ENCODE results near the gene NUDT16L1.

Gene NUDT16L1

DNA sequence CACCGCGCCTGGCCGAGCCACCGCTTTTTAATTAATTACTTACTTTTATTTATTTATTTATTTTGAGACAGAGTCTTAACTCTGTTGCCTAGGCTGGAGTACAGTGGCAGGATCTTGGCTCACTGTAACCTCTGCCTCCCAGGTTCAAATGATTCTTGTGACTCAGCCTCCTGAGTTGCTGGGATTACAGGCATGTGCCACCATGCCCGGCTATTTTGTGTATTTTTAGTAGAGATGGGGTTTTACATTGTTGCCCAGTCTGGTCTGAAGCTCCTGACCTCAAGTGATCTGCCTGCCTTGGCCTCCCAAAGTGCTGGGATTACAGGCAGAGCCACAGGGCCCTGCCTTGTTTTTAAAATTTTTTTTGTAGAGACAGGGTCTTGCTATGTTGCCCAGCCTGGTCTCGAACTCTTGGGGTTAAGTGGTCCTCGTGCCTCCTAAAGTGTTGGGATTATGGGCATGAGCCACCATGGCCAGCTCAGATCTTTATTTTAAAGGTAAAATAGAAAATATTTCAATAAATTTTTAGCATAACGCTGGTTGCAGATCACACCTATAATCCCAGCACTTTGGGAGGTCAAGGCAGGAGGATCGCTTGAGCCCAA is 18.3 kb upstream of the NUDT16L1 start:
- no peaks in the 10 kb centered on the region for H3K27me3 Mint-ChIP-seq
- no peak for DNase-seq (ENCODE audit: low spot score in 2 of 2)
- no peak for ATAC-seq (ENCODE audit: low read depth)
- H3K4me3 Mint-ChIP-seq: no peak overlapping the region
- no peak overlapping the region for H3K27ac Mint-ChIP-seq
- H3K9me3 Mint-ChIP-seq: no peaks in the 10 kb centered on the region
- peaks cover 4% of the 10 kb centered on the region for H3K36me3 Mint-ChIP-seq
- H3K4me1 Mint-ChIP-seq: peaks cover 5% of the 10 kb centered on the region

DNA sequence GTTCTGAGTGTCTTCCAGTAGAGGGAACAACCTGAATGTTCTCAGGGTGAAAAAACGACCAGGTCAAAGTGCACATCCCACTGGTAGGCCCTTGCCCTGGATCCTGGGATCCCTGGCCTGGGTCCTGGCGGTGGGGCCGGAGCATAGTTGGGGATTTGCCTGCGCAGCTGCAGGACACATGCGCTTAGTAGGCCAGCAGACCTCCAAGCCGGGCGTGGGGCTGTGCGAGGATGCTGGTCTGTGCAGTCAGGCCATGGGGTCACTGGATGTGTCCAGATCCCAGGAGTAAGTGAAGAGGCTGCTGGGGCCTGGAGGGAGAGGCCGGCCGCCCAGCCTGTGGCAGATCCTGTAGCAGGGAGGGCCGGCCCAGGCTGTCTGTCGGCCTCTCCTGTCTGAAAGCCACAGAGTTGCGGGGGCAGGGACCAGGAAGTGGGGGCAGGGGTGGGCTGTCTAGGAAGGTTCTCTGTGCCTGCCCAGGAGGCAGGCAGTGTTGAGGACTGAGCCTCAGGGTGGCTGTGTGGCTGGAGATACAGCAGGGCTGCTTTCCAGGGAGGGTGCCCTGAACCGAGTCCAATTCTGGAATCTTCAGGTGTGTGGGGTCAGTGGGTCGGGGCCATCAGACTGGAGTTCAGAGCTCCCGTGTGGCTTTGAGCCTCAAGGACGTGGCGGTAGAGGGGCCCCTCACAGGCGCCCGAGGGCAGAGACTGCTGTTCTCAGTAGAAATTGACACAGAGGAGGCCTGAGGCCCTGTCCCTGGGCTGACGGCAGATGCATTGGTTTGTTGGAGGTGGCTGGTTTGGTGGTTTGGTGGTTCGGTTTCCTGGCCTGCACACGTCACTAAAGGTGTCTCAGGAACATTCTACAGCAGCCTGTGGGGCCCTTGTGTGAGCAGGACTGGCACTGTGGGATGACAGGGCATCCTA is 17.2 kb upstream of the NUDT16L1 start:
- H3K27ac Mint-ChIP-seq: no peak overlapping the region
- no peaks in the 10 kb centered on the region for H3K27me3 Mint-ChIP-seq
- peaks cover 6% of the 10 kb centered on the region for H3K36me3 Mint-ChIP-seq
- H3K9me3 Mint-ChIP-seq: no peaks in the 10 kb centered on the region
- DNase-seq (ENCODE audit: low spot score in 2 of 2) (no peak), ATAC-seq (ENCODE audit: low read depth) (no peak)
- no peak overlapping the region for H3K4me3 Mint-ChIP-seq
- H3K4me1 Mint-ChIP-seq: peaks cover 5% of the 10 kb centered on the region

DNA sequence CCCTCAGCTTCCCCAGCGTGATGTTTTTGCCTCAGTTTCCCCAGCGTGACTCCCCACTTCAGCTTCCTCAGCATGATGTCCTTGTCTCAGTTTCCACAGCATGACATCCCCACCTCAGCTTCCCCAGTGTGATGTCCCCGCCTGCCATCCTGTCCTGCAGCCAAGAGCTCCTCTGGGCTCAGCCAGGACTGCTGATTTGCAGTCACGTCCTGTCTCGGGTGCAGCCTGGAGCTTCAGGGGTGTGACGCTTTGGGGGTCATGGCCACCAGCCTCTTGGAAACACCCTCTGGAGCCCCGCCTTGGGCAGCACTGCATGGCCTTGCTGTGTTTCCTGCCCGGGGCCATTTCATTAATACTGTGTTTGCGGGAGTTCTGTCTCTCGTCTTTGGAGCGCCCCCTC is 16.5 kb upstream of the NUDT16L1 start:
- Mint-ChIP-seq H3K36me3 (peaks cover 6% of the 10 kb centered on the region), H3K27me3 (no peaks in the 10 kb centered on the region), H3K9me3 (no peaks in the 10 kb centered on the region), H3K27ac (no peak overlapping the region), H3K4me3 (no peak overlapping the region), H3K4me1 (peaks cover 5% of the 10 kb centered on the region)
- ATAC-seq (ENCODE audit: low read depth) (no peak), DNase-seq (ENCODE audit: low spot score in 2 of 2) (no peak)

DNA sequence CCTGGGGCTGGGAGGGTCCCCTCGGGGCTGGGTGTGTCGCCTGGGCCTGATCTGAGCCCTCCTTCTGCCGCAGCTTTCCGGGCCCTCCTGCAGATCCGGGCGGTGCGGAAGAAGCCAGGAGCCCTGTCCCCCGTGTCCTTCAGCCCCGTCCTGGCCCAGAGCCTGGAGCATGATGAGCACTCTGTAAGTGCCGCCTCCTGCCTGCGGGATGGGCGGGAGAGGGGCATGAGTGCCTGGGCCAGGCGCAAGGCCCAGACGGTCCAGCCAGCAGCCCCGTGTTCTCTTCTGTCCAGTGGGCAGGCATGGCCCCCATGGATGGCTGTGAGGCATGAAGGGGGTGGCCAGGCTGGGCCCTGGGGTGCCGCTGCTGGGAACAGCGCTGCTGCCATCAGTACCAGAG is 16.0 kb upstream of the NUDT16L1 start:
- H3K9me3 Mint-ChIP-seq: no peaks in the 10 kb centered on the region
- DNase-seq (ENCODE audit: low spot score in 2 of 2) (no peak), ATAC-seq (ENCODE audit: low read depth) (no peak)
- no peaks in the 10 kb centered on the region for H3K27me3 Mint-ChIP-seq
- H3K36me3 Mint-ChIP-seq: peaks cover 6% of the 10 kb centered on the region
- H3K4me3 Mint-ChIP-seq: no peak overlapping the region
- no peak overlapping the region for H3K27ac Mint-ChIP-seq
- H3K4me1 Mint-ChIP-seq: peaks cover 5% of the 10 kb centered on the region

DNA sequence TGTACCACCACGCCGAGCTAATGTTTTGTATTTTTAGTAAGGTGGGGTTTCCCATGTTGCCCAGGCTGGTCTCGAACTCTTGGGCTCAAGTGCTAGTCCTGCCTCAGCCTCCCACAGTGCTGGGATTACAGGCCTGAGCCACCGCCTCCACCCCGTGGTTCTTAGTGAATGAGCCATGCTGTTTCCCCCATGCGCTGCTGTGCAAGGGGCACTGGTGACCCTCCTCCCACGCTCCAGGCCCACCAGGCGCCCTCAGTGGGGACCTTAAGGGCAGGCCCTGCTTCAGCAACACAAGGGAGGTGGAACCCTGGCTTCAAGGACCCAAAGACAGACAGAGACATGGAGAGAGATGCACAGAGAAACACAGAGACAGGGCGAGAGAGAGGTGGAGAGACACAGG is 15.4 kb upstream of the NUDT16L1 start:
- Mint-ChIP-seq H3K4me3 (no peak overlapping the region), H3K4me1 (peaks cover 5% of the 10 kb centered on the region), H3K27me3 (no peaks in the 10 kb centered on the region), H3K27ac (no peak overlapping the region), H3K9me3 (no peaks in the 10 kb centered on the region), H3K36me3 (peaks cover 7% of the 10 kb centered on the region)
- ATAC-seq (ENCODE audit: low read depth) (no peak), DNase-seq (ENCODE audit: low spot score in 2 of 2) (no peak)

DNA sequence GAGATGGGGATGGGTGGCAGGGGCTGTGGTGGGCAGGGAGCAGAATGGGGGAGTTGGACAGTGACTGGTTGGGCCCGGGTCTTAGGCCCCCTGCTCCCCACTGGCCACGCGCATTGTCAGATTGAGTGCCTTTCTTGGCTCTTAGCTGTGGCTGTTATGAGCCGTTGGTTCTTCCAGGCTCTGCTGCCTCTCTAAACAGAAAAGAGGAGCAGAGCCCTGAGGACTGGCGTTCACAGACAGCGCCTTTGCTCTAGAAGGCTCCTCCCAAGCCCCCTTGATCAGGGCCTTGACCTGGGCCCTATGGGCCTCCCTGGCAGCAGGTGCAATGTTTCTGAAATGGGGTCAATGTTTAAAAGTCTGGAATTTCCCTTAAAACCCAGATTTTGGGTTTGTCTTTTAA is 14.8 kb upstream of the NUDT16L1 start:
- no peaks in the 10 kb centered on the region for H3K9me3 Mint-ChIP-seq
- H3K27me3 Mint-ChIP-seq: no peaks in the 10 kb centered on the region
- DNase-seq (ENCODE audit: low spot score in 2 of 2) (no peak), ATAC-seq (ENCODE audit: low read depth) (no peak)
- H3K4me1 Mint-ChIP-seq: peaks cover 5% of the 10 kb centered on the region
- H3K27ac Mint-ChIP-seq: no peak overlapping the region
- no peak overlapping the region for H3K4me3 Mint-ChIP-seq
- H3K36me3 Mint-ChIP-seq: peaks cover 8% of the 10 kb centered on the region

DNA sequence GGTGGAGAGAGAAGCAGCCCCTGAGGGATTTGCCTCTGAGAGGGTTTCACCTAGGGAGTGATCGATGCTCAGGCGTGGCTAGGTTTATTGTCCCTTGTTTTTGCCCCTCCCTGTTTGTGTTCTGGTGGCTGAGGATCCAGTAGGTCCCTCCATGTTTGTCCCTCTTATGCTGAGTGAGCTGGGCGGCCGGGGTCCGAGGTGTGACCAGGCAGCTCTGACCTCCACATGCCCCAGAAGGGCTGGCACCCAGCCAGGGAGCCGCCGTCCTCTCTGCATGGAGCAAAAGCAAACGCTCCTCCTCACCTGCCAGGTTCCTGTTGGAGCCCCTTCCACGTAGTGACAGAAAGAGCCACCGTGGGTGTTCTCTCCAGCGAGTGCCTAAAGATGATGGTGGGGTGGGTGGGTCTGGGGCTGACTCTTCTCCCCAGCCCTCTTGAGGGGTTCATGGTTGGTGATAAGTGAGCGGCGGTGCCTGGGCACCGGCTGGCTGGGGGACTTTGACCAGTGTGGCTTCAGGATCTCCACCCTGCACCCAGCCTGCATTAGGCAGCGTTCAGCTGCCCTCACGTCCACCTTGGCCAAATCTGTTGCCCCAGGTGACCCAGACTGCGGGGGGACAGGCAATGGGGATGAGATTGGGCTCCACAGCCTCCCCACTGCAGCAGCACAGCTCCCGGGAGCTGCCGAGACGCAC is 14.1 kb upstream of the NUDT16L1 start:
- H3K4me1 Mint-ChIP-seq: peaks cover 5% of the 10 kb centered on the region
- no peak for ATAC-seq (ENCODE audit: low read depth)
- H3K9me3 Mint-ChIP-seq: no peaks in the 10 kb centered on the region
- no peaks in the 10 kb centered on the region for H3K27me3 Mint-ChIP-seq
- peaks cover 8% of the 10 kb centered on the region for H3K36me3 Mint-ChIP-seq
- no peak for DNase-seq (ENCODE audit: low spot score in 2 of 2)
- H3K4me3 Mint-ChIP-seq: no peak overlapping the region
- no peak overlapping the region for H3K27ac Mint-ChIP-seq

DNA sequence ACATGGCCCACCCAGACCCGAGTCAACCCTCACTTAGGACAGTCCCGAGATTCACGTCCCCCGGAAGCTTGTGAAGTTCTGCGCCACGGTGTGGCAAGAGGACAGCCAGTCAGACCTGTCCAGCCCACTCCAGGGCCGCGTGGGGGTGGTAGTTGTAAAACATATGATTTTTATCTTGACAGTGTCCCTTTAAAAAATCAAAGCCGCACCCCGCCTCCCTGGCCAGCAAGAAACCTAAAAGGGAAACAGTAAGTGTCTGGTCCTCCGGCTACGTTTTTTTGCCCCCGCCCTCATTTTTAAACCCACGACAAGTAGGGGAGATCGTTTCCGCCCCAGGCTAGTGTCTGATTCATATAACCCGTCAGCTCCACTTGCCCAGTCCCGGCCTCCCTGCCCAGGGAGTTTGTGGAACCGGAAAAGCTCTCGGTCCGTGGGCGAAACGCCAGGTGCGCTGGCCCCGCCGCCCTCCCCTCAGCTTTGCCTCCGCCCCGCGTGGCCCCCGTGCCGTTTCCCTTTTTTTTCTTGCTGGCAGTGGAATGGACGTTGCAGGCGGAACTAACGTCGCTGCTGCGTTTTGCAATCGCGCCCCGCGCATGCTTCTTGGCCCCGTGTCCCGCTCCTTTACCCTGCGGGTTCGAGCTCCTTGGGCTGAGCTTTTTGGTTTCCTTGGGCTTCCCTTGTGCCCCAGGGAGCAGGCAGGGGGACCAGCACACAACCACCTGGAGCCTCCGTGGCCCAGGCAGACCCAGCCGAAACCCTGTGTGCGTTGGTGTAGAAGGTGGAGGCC is 13.3 kb upstream of the NUDT16L1 start:
- Mint-ChIP-seq H3K4me3 (peak overlapping the region; percentile 61), H3K27ac (no peak overlapping the region), H3K36me3 (peaks cover 8% of the 10 kb centered on the region)

DNA sequence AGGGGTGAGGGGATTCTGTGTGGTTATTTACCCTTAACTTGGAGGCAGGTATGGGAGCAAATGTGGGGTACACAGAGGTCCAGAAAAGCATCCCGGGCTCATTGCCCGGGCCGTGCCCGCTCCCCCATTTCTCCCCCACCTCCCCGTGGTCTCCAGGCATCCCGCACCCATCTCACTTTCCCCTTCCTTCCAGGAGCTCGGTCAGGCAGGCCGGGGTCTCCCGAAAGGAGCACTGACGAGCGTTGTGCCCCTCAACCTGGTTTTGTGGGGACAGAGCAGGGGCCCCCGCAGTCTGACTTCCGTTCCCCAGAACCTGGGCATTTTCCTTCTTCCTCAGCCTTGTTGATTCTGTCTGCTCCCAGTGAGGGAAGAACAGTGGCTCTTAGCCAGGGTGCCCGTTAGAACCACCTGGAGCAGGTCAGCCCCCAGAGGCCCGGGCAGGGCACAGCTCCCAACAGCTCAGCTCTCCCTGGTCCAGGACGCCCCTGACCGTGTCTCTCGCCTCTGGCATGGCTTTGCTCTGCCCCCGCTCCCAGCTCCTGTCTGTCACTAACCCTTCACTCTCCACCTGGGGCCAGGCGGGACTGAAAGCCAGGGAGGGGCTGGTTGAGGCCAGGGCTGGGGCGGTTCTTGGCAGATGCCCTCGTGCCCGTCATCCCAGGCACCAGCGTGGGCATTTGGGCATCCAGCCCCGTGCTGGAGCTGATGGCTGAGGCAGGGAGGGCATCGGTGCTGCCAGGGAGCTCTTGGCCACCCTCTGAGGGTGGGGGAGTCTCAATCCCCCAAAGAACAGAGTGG is 12.5 kb upstream of the NUDT16L1 start:
- ATAC-seq (ENCODE audit: low read depth): no peak
- Mint-ChIP-seq H3K27me3 (no peaks in the 10 kb centered on the region), H3K9me3 (no peaks in the 10 kb centered on the region), H3K36me3 (peaks cover 8% of the 10 kb centered on the region), H3K27ac (no peak overlapping the region), H3K4me1 (peaks cover 5% of the 10 kb centered on the region), H3K4me3 (no peak overlapping the region)
- no peak for DNase-seq (ENCODE audit: low spot score in 2 of 2)

More for the DNA sequence above, 13.3 kb upstream of the NUDT16L1 start:
- Mint-ChIP-seq H3K4me1 (peaks cover 5% of the 10 kb centered on the region), H3K27me3 (no peaks in the 10 kb centered on the region), H3K9me3 (no peaks in the 10 kb centered on the region)
- peak; percentile 51 for ATAC-seq (ENCODE audit: low read depth)
- no peak for DNase-seq (ENCODE audit: low spot score in 2 of 2)

DNA sequence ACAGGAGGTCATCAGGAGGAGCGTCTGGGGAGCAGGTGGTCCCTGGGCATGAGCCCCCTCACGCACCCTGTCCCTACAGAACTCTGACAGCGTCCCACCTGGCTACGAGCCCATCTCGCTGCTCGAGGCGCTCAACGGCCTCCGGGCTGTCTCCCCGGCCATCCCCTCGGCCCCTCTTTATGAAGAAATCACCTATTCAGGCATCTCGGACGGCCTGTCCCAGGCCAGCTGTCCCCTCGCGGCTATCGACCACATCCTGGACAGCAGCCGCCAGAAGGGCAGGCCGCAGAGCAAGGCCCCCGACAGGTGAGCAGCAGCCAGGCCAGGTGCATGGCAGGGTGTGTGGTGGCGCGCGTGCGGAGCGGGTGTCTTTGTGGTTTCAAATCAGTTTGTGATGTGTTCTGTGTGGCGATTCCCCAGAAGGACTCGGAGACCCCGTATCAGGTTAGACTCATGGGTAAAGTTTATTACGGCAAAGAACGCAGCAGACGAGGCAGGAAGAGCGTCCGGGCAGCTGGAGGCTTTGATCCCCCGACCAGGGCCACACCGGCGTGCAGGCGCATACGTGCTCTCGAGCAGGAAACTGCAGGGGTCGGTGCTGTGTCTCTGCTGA is 11.8 kb upstream of the NUDT16L1 start:
- H3K4me1 Mint-ChIP-seq: peaks cover 3% of the 10 kb centered on the region
- H3K27ac Mint-ChIP-seq: no peak overlapping the region
- H3K4me3 Mint-ChIP-seq: no peak overlapping the region
- peaks cover 8% of the 10 kb centered on the region for H3K36me3 Mint-ChIP-seq
- DNase-seq (ENCODE audit: low spot score in 2 of 2): no peak
- H3K27me3 Mint-ChIP-seq: no peaks in the 10 kb centered on the region
- no peak for ATAC-seq (ENCODE audit: low read depth)
- no peaks in the 10 kb centered on the region for H3K9me3 Mint-ChIP-seq

DNA sequence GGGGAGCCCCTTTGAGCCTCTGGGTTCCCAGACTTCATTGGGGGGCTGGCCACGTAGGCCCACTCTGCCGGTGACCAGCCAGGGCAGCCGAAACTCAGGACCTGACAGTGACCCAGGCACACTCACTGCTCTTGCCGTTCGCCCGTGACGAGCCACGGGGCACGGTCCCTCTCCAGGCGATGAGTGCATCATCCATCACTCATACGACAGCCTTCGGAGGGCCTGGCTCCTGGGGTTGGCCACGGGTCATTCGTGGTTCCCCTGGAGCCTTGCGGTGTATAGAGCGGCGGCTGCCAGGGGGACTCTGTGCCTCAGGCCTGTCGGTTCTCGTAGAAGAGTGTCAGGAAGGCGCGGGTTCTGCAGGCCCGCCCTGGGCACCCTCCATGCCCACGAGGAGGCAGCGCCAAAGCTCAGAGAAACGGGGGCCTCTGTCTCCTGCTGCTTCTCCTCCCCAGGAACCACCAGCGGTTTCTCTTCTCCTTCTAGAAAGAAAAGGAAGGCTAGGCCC is 11.2 kb upstream of the NUDT16L1 start:
- no peaks in the 10 kb centered on the region for H3K27me3 Mint-ChIP-seq
- DNase-seq (ENCODE audit: low spot score in 2 of 2) (no peak), ATAC-seq (ENCODE audit: low read depth) (no peak)
- no peaks in the 10 kb centered on the region for H3K9me3 Mint-ChIP-seq
- H3K4me3 Mint-ChIP-seq: no peak overlapping the region
- H3K36me3 Mint-ChIP-seq: peaks cover 8% of the 10 kb centered on the region
- no peak overlapping the region for H3K27ac Mint-ChIP-seq
- peaks cover 3% of the 10 kb centered on the region for H3K4me1 Mint-ChIP-seq

DNA sequence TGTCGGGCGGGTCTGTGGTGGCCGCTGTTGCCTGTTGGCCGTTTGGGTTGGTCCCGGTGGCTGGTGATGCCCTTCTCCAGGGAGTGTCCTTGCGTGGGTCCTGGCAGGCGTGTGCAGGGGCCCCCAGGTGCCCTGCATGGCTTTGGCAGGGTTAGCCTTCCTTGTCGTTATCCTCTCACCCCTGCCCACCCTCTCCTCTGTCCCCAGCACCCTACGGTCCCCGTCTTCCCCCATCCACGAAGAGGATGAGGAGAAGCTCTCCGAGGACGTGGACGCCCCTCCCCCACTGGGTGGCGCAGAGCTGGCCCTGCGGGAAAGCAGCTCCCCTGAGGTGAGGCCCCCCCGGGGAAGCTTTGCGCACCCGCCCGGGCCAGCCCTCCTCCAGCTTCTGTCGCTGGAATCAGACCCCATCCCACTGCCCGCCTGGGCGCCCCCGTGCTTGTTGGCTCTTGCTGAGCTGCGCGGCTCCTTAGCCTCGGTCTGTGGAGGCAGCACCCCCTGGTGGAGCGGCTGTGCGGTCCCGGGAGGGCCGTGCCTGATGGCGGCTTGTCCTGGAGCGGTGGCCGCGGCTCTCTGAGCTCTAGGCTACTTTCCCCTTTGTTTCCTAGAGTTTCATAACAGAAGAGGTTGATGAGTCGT is 10.6 kb upstream of the NUDT16L1 start:
- ATAC-seq (ENCODE audit: low read depth) (no peak), DNase-seq (ENCODE audit: low spot score in 2 of 2) (no peak)
- Mint-ChIP-seq H3K27ac (no peak overlapping the region), H3K9me3 (no peaks in the 10 kb centered on the region), H3K4me1 (peaks cover 3% of the 10 kb centered on the region), H3K4me3 (no peak overlapping the region), H3K27me3 (no peaks in the 10 kb centered on the region), H3K36me3 (peaks cover 8% of the 10 kb centered on the region)

Measured in memory B cell (primary cell).